HEK293 (cell line): Measurements from ENCODE around the gene COX8A.

ENCODE experiments used
- ATF2 ChIP-seq: fragments of 450-650 bp; formaldehyde crosslinking; IDR thresholded peaks from 2 replicates; pipeline ENCODE4 v1.5.1; 2016; ENCODE audit warnings: missing biosample characterization, missing genetic modification characterization, low read depth
- MYNN ChIP-seq: fragments of 450-650 bp; formaldehyde crosslinking; IDR thresholded peaks from 2 replicates; pipeline ENCODE4 v1.5.1; 2016; ENCODE audit warnings: missing biosample characterization, missing genetic modification characterization, borderline replicate concordance
- ZBTB21 ChIP-seq: fragments of 450-650 bp; formaldehyde crosslinking; IDR thresholded peaks from 2 replicates; pipeline ENCODE4 v1.5.1; 2017; ENCODE audit warnings: missing biosample characterization, missing genetic modification characterization
- ZNF175 ChIP-seq: fragments of 450-650 bp; formaldehyde crosslinking; IDR thresholded peaks from 2 replicates; pipeline ENCODE4 v1.5.1; 2016; ENCODE audit warnings: missing biosample characterization, missing genetic modification characterization
- ZNF24 ChIP-seq: fragments of 450-650 bp; formaldehyde crosslinking; IDR thresholded peaks from 2 replicates; pipeline ENCODE4 v1.5.1; 2016; ENCODE audit warnings: missing biosample characterization, missing genetic modification characterization
- ZNF426 ChIP-seq: fragments of 450-650 bp; formaldehyde crosslinking; IDR thresholded peaks from 2 replicates; pipeline ENCODE4 v1.5.1; 2017; ENCODE audit warnings: missing biosample characterization, missing genetic modification characterization, mild to moderate bottlenecking, inconsistent platforms, moderate library complexity
- ZNF621 ChIP-seq: fragments of 450-650 bp; formaldehyde crosslinking; IDR thresholded peaks from 2 replicates; pipeline ENCODE4 v1.5.1; 2017; ENCODE audit warnings: missing biosample characterization, missing genetic modification characterization
- ZNF785 ChIP-seq: fragments of 450-650 bp; formaldehyde crosslinking; IDR thresholded peaks from 2 replicates; pipeline ENCODE4 v1.5.1; 2016; ENCODE audit warnings: missing biosample characterization, missing genetic modification characterization
- ZSCAN5A ChIP-seq: fragments of 450-650 bp; formaldehyde crosslinking; IDR thresholded peaks from 2 replicates; pipeline ENCODE4 v1.5.1; 2016; ENCODE audit warnings: missing biosample characterization, missing genetic modification characterization
- TF ChIP-seq, protein P1 (sequence below): fragments of 450-650 bp; formaldehyde crosslinking; IDR thresholded peaks from 2 replicates; pipeline ENCODE4 v1.5.1; 2016; ENCODE audit warnings: missing biosample characterization, missing genetic modification characterization
- TF ChIP-seq, protein P2 (sequence below): fragments of 450-650 bp; formaldehyde crosslinking; IDR thresholded peaks from 2 replicates; pipeline ENCODE4 v1.5.1; 2016; ENCODE audit warnings: missing biosample characterization, missing genetic modification characterization

DNA sequence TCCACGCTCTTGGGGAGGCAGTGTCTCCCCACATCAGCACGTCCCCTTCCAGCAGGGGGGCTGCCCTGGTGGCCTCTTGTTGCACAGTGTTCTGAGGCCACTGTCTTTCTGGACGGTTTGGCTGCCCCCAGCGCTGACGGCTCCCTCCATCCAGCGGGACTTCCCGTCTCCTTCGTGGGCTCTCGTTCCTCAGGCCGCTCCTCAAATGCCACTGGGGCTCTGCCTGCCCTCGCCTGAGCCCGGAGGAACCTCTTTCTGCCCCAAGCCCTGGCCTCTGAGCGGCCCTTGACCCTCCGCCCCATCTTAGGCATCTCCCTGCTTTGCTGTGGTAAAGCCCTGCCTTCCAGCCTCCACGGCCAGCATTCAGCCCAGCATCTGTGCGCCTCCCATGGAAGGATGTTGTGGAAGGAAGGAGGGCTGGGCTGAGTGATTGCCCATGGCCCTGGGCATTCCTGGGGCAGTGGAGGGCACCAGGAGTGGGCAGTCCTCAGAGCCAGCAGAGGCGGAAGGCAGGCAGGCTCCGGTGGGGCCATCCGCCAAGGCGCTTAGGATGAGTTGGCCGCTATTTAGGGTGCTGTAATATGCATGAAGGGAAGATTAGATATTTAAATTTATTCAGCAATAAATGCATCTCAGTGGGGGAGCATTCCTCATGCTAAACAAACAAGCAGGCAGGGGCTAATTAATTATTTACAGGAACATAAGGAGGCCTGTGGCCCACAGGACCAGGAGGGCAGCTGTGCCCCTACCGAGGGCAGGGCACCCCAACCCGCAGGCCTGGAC is 29.6 kb downstream of the COX8A start:
- TF ChIP-seq ZNF785 (tag by site-specific recombination): no peak
- no peak for TF ChIP-seq ZNF426
- no peak for TF ChIP-seq ZNF621 (tag by site-specific recombination)
- TF ChIP-seq, protein P1, sequence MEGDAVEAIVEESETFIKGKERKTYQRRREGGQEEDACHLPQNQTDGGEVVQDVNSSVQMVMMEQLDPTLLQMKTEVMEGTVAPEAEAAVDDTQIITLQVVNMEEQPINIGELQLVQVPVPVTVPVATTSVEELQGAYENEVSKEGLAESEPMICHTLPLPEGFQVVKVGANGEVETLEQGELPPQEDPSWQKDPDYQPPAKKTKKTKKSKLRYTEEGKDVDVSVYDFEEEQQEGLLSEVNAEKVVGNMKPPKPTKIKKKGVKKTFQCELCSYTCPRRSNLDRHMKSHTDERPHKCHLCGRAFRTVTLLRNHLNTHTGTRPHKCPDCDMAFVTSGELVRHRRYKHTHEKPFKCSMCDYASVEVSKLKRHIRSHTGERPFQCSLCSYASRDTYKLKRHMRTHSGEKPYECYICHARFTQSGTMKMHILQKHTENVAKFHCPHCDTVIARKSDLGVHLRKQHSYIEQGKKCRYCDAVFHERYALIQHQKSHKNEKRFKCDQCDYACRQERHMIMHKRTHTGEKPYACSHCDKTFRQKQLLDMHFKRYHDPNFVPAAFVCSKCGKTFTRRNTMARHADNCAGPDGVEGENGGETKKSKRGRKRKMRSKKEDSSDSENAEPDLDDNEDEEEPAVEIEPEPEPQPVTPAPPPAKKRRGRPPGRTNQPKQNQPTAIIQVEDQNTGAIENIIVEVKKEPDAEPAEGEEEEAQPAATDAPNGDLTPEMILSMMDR (tag by site-specific recombination): no peak
- no peak for TF ChIP-seq ZSCAN5A (tag by site-specific recombination)
- TF ChIP-seq ZBTB21 (tag by site-specific recombination): no peak
- TF ChIP-seq, protein P2, sequence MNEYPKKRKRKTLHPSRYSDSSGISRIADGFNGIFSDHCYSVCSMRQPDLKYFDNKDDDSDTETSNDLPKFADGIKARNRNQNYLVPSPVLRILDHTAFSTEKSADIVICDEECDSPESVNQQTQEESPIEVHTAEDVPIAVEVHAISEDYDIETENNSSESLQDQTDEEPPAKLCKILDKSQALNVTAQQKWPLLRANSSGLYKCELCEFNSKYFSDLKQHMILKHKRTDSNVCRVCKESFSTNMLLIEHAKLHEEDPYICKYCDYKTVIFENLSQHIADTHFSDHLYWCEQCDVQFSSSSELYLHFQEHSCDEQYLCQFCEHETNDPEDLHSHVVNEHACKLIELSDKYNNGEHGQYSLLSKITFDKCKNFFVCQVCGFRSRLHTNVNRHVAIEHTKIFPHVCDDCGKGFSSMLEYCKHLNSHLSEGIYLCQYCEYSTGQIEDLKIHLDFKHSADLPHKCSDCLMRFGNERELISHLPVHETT (tag by site-specific recombination): no peak
- no peak for TF ChIP-seq ZNF24 (tag by site-specific recombination)
- no peak for TF ChIP-seq MYNN (tag by site-specific recombination)
- TF ChIP-seq ZNF175 (tag by site-specific recombination): no peak
- TF ChIP-seq ATF2 (tag by site-specific recombination): no peak
